ENCODE data around the gene DHRS3. TPM values are rescaled to one million over a fixed set of nuclear protein-coding genes. Genes with fewer than 3 reads are reported as not detected.

The DHRS3 gene
- polyA plus RNA-seq, 1 of the 3 experiments (the other 2 are of a cell fraction): 44.8 TPM

DNA sequence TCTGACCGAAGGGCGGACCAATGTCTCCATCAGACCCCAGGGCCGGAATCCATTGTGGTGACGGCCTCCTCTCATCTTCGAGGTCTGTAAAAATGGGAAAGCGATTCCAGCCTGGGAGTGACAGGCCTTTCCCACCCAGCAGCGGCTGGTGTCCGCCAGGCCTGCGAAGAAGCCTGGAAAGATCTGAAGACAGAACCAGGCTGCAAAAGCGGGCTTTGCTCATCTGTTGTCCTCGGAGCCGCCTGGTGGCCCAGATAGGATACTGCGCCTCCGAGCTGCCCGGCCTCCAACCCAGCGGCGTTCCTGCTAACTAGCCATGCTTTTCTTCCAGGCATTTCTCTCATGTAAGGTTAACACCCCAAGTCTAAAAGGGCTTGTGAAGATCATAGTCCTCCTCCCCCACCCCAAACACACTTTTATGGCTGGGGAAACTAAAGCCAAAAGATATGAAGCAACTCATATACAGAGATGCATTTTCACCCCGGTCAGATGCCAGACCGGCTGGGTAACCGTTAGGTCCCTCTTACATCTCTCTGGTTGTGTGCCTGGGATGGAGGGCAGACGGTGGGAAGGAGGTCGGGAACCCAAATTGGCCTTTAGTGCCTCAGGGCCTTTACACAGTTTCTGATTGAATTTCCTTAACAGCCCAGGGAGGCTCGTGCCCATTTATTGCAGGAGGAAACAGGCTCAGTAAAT is 1.9 kb upstream of the DHRS3 start:
- DNase-seq: peak; percentile 88
- Histone ChIP-seq H3K4me1 (ENCODE audit: control insufficient read depth in 1 of 2, insufficient read depth in 2 of 2, low read depth in 1 of 2, low read length in 1 of 2) (peaks cover 29 to 37% of the 10 kb centered on the region in 2 experiments; a peak in 3 of 4 replicates), H3K9me2 (no peaks in the 10 kb centered on the region), H2AFZ (ENCODE audit: low read depth) (0 out of 2 replicates have a peak overlapping the region, but pooled peaks have one; percentile 59), H4K20me1 (ENCODE audit: insufficient read depth) (no peaks in the 10 kb centered on the region), H3F3A (replicated peaks; ENCODE audit: insufficient read depth) (peaks cover 18% of the 10 kb centered on the region), H3K4me2 (peak overlapping the region; percentile 86; the same call in 1 of the 2 replicates), H3K79me2 (ENCODE audit: insufficient read depth) (no peaks in the 10 kb centered on the region), H3K36me3 (replicated peaks in 1 of 2; ENCODE audit: control insufficient read depth in 1 of 2, insufficient read depth in 2 of 2, low read length in 1 of 2) (no peaks in the 10 kb centered on the region), H3K27ac (ENCODE audit: low read depth in 2 of 2, low read length in 1 of 2) (peak overlapping the region; percentile 70 to 79), H3K9ac (peak overlapping the region; percentile 39; the same call in 1 of the 2 replicates), H3K4me3 (ENCODE audit: low read depth in 2 of 2, low read length in 1 of 2) (peak overlapping the region in 1 of 2 experiments; percentile 15; a peak in 2 of 4 replicates), H3K9me3 (no peaks in the 10 kb centered on the region), H3K27me3 (ENCODE audit: insufficient read depth) (no peaks in the 10 kb centered on the region)
- TF ChIP-seq NFIC (IDR thresholded peaks at IDR 0.05; ENCODE audit: borderline replicate concordance): no peak
- TF ChIP-seq GABPA (IDR thresholded peaks at IDR 0.05; ENCODE audit: low read depth): no peak
- peak; percentile 93 for TF ChIP-seq CTCF (IDR thresholded peaks at IDR 0.05)
- TF ChIP-seq RXRA (IDR thresholded peaks at IDR 0.05; ENCODE audit: borderline replicate concordance, low read depth): no peak
- TF ChIP-seq, protein P1, sequence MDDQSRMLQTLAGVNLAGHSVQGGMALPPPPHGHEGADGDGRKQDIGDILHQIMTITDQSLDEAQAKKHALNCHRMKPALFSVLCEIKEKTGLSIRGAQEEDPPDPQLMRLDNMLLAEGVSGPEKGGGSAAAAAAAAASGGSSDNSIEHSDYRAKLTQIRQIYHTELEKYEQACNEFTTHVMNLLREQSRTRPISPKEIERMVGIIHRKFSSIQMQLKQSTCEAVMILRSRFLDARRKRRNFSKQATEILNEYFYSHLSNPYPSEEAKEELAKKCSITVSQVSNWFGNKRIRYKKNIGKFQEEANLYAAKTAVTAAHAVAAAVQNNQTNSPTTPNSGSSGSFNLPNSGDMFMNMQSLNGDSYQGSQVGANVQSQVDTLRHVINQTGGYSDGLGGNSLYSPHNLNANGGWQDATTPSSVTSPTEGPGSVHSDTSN (IDR thresholded peaks at IDR 0.05): peak; percentile 34; the same call in 1 of the 2 replicates
- no peak for TF ChIP-seq SIN3A (IDR thresholded peaks at IDR 0.05; ENCODE audit: borderline replicate concordance, low read depth, low read length)
- TF ChIP-seq USF1 (IDR thresholded peaks at IDR 0.05; ENCODE audit: borderline replicate concordance, low read depth): no peak
- TF ChIP-seq, protein P2, sequence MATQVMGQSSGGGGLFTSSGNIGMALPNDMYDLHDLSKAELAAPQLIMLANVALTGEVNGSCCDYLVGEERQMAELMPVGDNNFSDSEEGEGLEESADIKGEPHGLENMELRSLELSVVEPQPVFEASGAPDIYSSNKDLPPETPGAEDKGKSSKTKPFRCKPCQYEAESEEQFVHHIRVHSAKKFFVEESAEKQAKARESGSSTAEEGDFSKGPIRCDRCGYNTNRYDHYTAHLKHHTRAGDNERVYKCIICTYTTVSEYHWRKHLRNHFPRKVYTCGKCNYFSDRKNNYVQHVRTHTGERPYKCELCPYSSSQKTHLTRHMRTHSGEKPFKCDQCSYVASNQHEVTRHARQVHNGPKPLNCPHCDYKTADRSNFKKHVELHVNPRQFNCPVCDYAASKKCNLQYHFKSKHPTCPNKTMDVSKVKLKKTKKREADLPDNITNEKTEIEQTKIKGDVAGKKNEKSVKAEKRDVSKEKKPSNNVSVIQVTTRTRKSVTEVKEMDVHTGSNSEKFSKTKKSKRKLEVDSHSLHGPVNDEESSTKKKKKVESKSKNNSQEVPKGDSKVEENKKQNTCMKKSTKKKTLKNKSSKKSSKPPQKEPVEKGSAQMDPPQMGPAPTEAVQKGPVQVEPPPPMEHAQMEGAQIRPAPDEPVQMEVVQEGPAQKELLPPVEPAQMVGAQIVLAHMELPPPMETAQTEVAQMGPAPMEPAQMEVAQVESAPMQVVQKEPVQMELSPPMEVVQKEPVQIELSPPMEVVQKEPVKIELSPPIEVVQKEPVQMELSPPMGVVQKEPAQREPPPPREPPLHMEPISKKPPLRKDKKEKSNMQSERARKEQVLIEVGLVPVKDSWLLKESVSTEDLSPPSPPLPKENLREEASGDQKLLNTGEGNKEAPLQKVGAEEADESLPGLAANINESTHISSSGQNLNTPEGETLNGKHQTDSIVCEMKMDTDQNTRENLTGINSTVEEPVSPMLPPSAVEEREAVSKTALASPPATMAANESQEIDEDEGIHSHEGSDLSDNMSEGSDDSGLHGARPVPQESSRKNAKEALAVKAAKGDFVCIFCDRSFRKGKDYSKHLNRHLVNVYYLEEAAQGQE (IDR thresholded peaks at IDR 0.05; ENCODE audit: low read depth, low read length): no peak
- peak; percentile 99 for TF ChIP-seq RAD21 (IDR thresholded peaks at IDR 0.05; ENCODE audit: low read length)
- no peak for TF ChIP-seq RCOR1 (IDR thresholded peaks at IDR 0.05; ENCODE audit: low read length)
- TF ChIP-seq EZH2phosphoT487 (IDR thresholded peaks at IDR 0.05; ENCODE audit: borderline replicate concordance, low read depth): no peak
- TF ChIP-seq, protein P3, sequence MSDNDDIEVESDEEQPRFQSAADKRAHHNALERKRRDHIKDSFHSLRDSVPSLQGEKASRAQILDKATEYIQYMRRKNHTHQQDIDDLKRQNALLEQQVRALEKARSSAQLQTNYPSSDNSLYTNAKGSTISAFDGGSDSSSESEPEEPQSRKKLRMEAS (IDR thresholded peaks at IDR 0.05; ENCODE audit: low read depth): peak; percentile 48; the same call in 1 of the 2 replicates
- peak; percentile 31; the same call in 1 of the 2 replicates for TF ChIP-seq TCF12 (IDR thresholded peaks at IDR 0.05)
- TF ChIP-seq NRF1 (IDR thresholded peaks at IDR 0.05; ENCODE audit: low read depth, low read length): 0 out of 2 replicates have a peak, but pooled peaks have one; percentile 11
- peak; percentile 98 for TF ChIP-seq SMC3 (IDR thresholded peaks at IDR 0.05; ENCODE audit: low read depth, low read length)
- TF ChIP-seq IRF3 (IDR thresholded peaks at IDR 0.05; ENCODE audit: low read depth, low read length): no peak
- CTCF ChIA-PET: interaction anchor here (0.5 to 7.2 kb wide), 53 partner anchors 8 to 495 kb away, joined by 3 to 135 read pairs (median 4); partner anchors contain the start of gene AADACL4
- POLR2A ChIA-PET: no interaction called here
- 41% methylated on average over 14 of the region's 23 CpGs for WGBS (ENCODE audit: low lambda C conversion rate)
